Measurements from ENCODE around the gene CCL25.
"Not testable (repeated sequence)": the region's sequence is repeated elsewhere in the genome, so short reads cannot be mapped to it uniquely, and the experiment has no call there.

The CCL25 gene

DNA sequence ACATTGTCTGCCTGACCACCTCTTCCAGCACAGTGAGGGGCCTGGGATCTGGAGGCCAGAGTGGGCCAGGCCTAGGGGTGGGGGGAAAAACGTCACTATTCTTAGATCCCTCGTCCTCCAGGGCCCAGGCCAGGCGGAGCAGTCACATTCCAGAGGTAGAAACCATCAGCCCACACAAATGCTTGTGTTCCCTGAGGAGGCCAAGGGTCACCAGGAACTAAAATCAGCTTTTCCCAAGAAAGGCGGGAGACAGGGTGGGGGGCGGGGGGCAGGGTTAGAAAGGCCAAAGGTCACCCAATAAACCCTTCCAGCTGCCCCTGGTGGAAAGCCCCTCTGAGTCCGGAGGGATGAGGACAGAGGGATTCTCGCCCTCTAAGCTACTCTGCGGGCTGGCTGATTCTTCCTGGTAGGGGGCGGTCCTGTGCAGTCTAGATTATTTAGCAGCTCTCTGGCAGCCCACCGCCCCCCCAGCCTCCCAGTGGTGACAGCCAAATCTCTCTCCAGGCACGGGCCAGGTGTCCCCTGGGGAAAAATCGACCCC lies 23.5 kb upstream of the CCL25 start:
- TF ChIP-seq POLR2AphosphoS5 (IDR thresholded peaks at IDR 0.05; ENCODE audit: low read depth, low read length) (no peak), POLR2A (IDR thresholded peaks at IDR 0.05; ENCODE audit: low read depth, low read length) (no peak), TAF1 (IDR thresholded peaks at IDR 0.05; ENCODE audit: borderline replicate concordance, low read depth, low read length) (no peak)
- no peak for FAIRE-seq
- no peak for DNase-seq (ENCODE audit: insufficient read length)

DNA sequence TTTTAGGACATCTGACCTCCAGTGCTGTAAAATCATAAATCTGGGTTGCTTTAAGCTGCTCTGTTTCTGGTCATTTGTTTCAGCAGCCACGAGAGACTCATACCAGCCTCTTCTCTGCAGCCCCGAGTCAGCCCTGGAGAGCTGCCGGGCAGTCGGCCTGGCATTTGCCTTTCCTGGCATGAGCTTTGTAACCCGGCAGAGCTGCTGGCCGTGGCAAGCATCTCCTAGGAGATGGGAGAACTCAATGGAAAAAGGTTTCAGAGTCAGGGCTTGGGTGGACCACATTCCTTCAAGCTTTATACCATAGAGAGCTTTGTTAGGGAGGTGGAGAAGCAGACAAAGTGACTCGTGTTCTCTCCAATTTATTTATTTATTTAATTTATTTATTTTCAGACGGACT lies 21.6 kb upstream of the CCL25 start:
- no peak for TF ChIP-seq POLR2AphosphoS5 (IDR thresholded peaks at IDR 0.05; ENCODE audit: low read depth, low read length)
- TF ChIP-seq TAF1 (IDR thresholded peaks at IDR 0.05; ENCODE audit: borderline replicate concordance, low read depth, low read length), result no peak
- no peak for TF ChIP-seq POLR2A (IDR thresholded peaks at IDR 0.05; ENCODE audit: low read depth, low read length)
- FAIRE-seq, result no peak
- no peak for DNase-seq (ENCODE audit: insufficient read length)

DNA sequence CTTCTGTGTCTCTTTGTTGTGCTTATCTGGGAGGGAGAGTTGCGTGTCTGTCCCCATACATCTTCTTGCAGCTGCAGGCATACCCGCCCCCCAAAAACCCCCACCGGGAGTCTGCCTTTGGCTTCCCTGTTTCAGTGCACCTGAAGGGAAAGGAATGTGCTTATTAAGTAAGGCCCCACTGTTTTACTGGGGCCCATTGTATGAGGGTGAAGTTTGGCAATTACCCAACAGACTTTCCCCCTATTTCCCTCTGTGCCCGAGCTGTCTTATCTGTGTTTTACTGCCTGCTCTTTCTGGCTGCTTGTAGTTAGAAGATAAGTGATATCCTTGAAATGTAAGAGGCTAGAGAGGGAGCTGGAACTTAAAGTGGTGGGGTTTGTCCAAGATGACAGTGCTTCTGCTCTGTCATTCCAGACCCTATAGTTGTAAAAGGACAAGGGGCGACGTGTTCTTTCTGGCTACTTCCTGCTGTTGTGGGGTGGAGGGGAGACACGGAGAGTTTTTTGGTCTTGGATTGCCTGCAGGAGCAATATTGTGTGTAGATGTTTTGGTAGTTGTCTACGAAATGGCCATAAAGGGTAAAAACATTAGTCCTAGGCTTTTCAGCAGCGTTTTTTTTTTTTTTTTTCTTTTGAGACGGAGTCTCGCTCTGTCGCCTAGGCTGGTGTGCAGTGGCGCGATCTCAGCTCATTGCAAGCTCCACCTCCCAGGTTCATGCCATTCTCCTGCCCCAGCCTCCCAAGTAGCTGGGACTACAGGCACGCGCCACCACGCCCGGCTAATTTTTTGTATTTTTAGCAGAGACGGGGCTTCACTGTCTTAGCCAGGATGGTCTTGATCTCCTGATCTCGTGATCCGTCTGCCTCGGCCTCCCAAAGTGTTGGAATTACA lies 19.0 kb upstream of the CCL25 start:
- FAIRE-seq; DNase-seq (ENCODE audit: insufficient read length): not testable (repeated sequence)

DNA sequence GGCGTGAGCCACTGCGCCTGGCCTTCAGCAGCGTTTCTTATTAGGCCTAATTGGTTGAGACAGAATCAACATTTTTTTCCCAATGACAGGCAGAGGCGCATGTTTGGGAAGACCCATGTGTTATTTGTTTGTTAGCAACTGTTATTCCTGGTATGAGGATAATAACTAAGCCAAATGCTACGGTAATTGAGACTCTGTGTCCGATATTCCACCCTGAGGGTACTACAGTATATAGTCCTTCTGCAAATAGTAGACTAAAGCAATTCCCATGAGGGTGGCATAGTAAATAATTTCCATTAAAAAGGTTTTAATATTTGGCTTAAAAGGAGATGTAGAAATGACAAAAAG lies 18.4 kb upstream of the CCL25 start:
- TF ChIP-seq POLR2AphosphoS5 (IDR thresholded peaks at IDR 0.05; ENCODE audit: low read depth, low read length), result no peak
- TF ChIP-seq POLR2A (IDR thresholded peaks at IDR 0.05; ENCODE audit: low read depth, low read length), result no peak
- no peak for TF ChIP-seq TAF1 (IDR thresholded peaks at IDR 0.05; ENCODE audit: borderline replicate concordance, low read depth, low read length)
- FAIRE-seq, result no peak
- no peak for DNase-seq (ENCODE audit: insufficient read length)

DNA sequence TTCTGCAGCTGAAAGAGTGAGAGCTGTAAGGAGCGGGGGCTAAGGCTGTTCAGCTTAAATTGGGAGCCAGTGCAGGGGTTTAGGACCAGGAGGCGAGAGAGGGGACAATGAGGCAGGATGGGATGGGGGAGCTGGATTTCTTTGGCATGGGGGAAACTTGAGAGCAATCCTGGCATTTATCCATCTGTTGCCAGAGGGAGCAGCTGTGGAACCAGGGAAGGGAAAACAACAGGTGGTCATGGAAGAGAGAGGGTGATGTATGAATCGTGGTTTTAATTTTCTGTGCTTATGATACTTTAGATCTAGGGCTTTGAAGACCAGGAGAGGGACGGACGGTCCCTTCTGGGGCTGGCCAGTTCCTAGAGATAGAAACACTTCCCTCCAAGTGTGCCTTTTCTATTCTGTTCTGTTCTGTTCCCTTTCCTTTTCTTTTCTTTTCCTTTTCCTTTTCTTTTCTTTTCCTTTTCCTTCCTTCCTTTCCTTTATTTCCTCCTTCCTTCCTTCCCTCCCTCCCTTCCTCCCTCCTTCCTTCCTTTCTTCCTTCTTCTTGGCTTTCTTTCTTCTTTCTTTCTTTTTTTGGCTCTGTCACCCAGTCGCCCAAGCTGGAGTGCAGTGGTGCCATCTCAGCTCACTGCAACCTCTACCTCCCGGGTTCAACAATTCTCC lies 16.0 kb upstream of the CCL25 start:
- FAIRE-seq, result no peak

DNA sequence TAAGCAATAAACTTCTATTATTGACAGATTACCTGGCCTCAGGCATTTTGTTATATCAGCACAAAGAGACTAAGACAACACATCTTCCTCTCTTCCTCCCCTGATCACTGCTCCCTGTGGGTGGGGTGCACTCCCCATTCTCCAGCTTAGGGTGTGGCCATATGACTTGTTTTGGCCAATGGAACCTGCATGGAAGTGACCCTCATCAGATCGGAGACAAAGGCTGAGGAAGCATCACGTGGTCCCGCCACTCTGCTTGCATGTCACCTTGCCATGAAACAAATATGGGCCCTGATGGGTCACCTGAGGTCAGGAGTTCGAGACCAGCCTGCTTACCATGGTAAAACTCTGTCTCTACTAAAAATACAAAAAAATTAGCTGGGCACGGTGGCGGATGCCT lies 13.7 kb upstream of the CCL25 start:
- TF ChIP-seq TAF1 (IDR thresholded peaks at IDR 0.05; ENCODE audit: borderline replicate concordance, low read depth, low read length) (no peak), POLR2AphosphoS5 (IDR thresholded peaks at IDR 0.05; ENCODE audit: low read depth, low read length) (no peak), POLR2A (IDR thresholded peaks at IDR 0.05; ENCODE audit: low read depth, low read length) (no peak)
- FAIRE-seq, result no peak
- DNase-seq (ENCODE audit: insufficient read length), result no peak

More for the DNA sequence above, 16.0 kb upstream of the CCL25 start:
- TF ChIP-seq POLR2AphosphoS5 (IDR thresholded peaks at IDR 0.05; ENCODE audit: low read depth, low read length), result no peak
- no peak for TF ChIP-seq POLR2A (IDR thresholded peaks at IDR 0.05; ENCODE audit: low read depth, low read length)
- TF ChIP-seq TAF1 (IDR thresholded peaks at IDR 0.05; ENCODE audit: borderline replicate concordance, low read depth, low read length), result no peak
- DNase-seq (ENCODE audit: insufficient read length), result no peak

DNA sequence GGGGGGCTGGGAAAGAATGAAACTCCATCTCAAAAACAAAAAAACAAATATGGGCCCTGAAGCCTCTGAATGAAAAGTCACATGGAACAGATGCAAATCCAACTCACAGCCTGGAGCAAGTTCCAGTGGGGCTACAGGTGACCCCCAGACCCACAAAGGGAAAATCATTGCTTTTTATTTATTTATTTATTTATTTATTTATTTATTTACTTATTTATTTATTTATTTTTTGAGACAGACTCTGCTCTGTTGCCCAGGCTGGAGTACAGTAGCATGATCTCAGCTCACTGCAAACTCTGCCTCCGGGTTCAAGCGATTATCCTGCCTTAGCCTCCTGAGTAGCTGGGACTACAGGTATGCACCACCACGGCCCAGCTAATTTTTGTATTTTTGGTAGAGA lies 13.3 kb upstream of the CCL25 start:
- DNase-seq (ENCODE audit: insufficient read length) (no peak), FAIRE-seq (no peak)
- TF ChIP-seq POLR2A (IDR thresholded peaks at IDR 0.05; ENCODE audit: low read depth, low read length) (no peak), POLR2AphosphoS5 (IDR thresholded peaks at IDR 0.05; ENCODE audit: low read depth, low read length) (no peak), TAF1 (IDR thresholded peaks at IDR 0.05; ENCODE audit: borderline replicate concordance, low read depth, low read length) (no peak)

DNA sequence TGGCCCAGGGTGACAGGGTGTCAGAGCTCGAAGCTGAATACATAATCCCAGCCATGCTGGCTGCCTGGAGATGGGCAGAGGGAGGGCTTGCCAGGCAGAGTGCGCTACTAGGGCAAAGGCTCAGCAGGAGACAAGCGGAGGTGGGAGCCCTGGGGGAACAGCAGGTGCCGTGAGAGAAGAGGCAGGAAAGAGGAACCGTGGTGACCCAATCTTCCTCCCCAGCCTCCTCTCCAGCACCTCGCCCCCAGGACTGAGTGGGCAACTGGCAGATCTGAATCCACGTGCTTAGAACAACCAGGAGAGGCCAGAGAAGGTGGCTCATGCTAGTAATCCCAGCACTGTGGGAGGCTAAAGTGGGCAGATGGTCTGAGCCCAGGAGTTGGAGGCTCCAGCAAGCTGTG lies 11.0 kb upstream of the CCL25 start:
- TF ChIP-seq TAF1 (IDR thresholded peaks at IDR 0.05; ENCODE audit: borderline replicate concordance, low read depth, low read length) (no peak), POLR2A (IDR thresholded peaks at IDR 0.05; ENCODE audit: low read depth, low read length) (no peak), POLR2AphosphoS5 (IDR thresholded peaks at IDR 0.05; ENCODE audit: low read depth, low read length) (no peak)
- DNase-seq (ENCODE audit: insufficient read length) (no peak), FAIRE-seq (no peak)

DNA sequence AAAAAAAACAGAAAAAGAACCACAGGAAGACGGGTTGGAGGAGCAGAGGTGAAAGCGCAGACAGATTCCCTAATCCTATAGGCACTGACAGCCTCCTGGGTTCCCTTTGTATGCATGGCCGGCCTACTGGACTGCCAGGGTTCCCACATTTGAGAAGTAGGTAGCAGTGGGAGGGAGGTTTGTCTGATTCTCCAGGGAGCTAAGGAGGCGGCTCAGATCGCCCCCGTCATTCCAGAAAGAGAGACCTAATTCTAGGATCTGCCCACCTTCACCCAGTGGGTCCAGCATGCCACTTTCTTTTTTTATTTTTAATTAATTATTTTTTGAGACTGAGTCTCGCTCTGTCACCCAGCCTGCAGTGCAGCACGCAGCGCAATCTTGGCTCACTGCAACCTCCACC lies 9.7 kb upstream of the CCL25 start:
- TF ChIP-seq POLR2A (IDR thresholded peaks at IDR 0.05; ENCODE audit: low read depth, low read length) (no peak), POLR2AphosphoS5 (IDR thresholded peaks at IDR 0.05; ENCODE audit: low read depth, low read length) (no peak), TAF1 (IDR thresholded peaks at IDR 0.05; ENCODE audit: borderline replicate concordance, low read depth, low read length) (no peak)
- no peak for DNase-seq (ENCODE audit: insufficient read length)
- FAIRE-seq, result no peak

DNA sequence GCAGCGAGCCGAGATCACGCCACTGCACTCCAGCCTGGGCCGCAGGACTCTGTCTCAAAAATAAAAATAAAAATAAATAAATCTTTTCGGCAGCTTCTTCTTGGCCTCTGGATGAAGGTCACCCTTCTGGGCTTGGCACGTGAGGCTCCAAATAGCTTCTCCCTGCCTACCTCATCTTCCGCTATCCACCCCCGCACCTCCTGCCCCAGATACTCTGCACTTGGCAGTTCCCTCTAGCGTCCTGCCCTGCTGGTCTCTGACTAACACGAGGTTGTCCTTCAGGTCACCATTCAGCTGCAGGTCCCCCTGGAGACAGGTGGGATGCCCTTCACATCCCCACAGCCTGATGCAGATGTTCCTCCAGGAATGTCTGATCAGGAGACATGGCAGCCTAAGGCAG lies 8.5 kb upstream of the CCL25 start:
- FAIRE-seq, result no peak
- no peak for TF ChIP-seq POLR2AphosphoS5 (IDR thresholded peaks at IDR 0.05; ENCODE audit: low read depth, low read length)
- TF ChIP-seq POLR2A (IDR thresholded peaks at IDR 0.05; ENCODE audit: low read depth, low read length), result no peak
- no peak for DNase-seq (ENCODE audit: insufficient read length)

DNA sequence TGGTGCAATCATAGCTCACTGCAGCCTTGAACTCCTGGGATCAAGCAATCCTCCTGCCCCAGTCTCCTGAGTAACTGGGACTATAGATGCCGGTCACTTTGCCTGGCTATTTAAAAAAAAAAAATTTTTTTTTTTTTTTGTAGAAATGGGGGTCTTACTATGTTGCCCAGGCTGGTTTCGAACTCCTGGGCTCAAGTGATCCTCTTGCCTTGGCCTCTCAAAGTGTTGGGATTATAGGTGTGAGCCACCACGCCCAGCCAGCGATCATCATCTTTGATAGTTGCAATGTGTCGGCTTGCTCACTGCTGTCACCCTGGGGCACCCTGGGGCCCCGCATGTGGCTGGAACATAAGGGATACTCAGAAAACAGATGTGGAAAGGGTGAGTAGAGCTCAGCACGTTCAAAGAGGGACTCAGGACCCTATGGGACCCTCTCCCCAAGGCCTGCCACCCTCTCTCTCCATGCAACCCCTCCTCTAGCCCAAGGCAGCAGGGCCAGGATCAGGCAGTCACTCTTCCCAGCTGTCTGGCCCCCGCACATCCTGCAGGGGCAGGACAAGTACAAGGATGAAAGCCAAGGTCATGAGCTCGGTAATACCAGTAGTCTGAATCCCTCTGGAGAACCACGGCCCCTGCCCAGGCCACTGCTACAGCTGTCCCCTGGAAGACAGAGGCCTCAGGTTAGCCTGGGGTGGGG lies 6.5 kb upstream of the CCL25 start:
- no peak for DNase-seq (ENCODE audit: insufficient read length)
- no peak for FAIRE-seq
- TF ChIP-seq POLR2AphosphoS5 (IDR thresholded peaks at IDR 0.05; ENCODE audit: low read depth, low read length) (no peak), POLR2A (IDR thresholded peaks at IDR 0.05; ENCODE audit: low read depth, low read length) (no peak), TAF1 (IDR thresholded peaks at IDR 0.05; ENCODE audit: borderline replicate concordance, low read depth, low read length) (no peak)
